Liver (tissue), 9 donors: ENCODE data around the gene LCA5L. TPM values are rescaled to one million over a fixed set of nuclear protein-coding genes. Genes with fewer than 3 reads are reported as not detected.
A peak's percentile ranks its signal among the peaks of the same experiment; 100 is the strongest.

Experiments
- DNase-seq: peaks from one replicate; pipeline ENCODE4 v3.0.0-alpha.2; 2017; ENCODE audit warnings: low spot score
- H3K27ac ChIP-seq, 2 donors: one replicate each; pipeline ENCODE4 v1.7.0; 2013; ENCODE audit warnings: inconsistent platforms in 2 of 2, low read length in 2 of 2, control low read depth in 1 of 2, low read depth in 1 of 2, mild to moderate bottlenecking in 1 of 2
- H3K27me3 ChIP-seq, 4 donors: one replicate each; pipeline versions ENCODE4 v1.6.1 to v1.7.0; 2013; ENCODE audit warnings: low read length in 3 of 4, inconsistent platforms in 1 of 4, mild to moderate bottlenecking in 1 of 4, moderate library complexity in 1 of 4; ENCODE audit not compliant: control insufficient read depth in 4 of 4, insufficient read depth in 4 of 4
- H3K36me3 ChIP-seq, 4 donors: one replicate each; pipeline versions ENCODE4 v1.6.1 to v1.7.0; 2013; ENCODE audit warnings: low read length in 3 of 4, mild to moderate bottlenecking in 3 of 4, low read depth in 1 of 4, moderate library complexity in 1 of 4; ENCODE audit not compliant: control insufficient read depth in 4 of 4, insufficient read depth in 3 of 4
- H3K4me1 ChIP-seq, 4 donors: one replicate each; pipeline versions ENCODE4 v1.6.1 to v1.7.0; 2013; ENCODE audit warnings: low read length in 3 of 4, mild to moderate bottlenecking in 3 of 4, moderate library complexity in 1 of 4; ENCODE audit not compliant: control insufficient read depth in 4 of 4, insufficient read depth in 4 of 4
- H3K4me3 ChIP-seq, 3 donors: one replicate each; pipeline versions ENCODE4 v1.6.1 to v1.7.0; 2013; ENCODE audit warnings: low read length in 3 of 3, control low read depth in 1 of 3, low read depth in 1 of 3, mild to moderate bottlenecking in 1 of 3
- H3K9ac ChIP-seq, 2 donors: one replicate each; pipeline ENCODE4 v1.7.0; 2013; ENCODE audit warnings: low read length in 2 of 2, mild to moderate bottlenecking in 2 of 2, moderate library complexity in 2 of 2, control low read depth in 1 of 2, low read depth in 1 of 2
- H3K9me3 ChIP-seq, 4 donors: one replicate each; pipeline versions ENCODE4 v1.6.1 to v1.7.0; 2013; ENCODE audit warnings: low read length in 3 of 4; ENCODE audit not compliant: control insufficient read depth in 4 of 4
- EGR1 ChIP-seq, 2 donors: IDR thresholded peaks; 2 replicates each; pipeline ENCODE4 v1.6.1; 2016 to 2018; ENCODE audit warnings: antibody characterized with exemption in 2 of 2, low read depth in 2 of 2
- FOXA1 ChIP-seq: IDR thresholded peaks from 2 replicates; pipeline ENCODE4 v1.6.1; 2016; ENCODE audit warnings: antibody characterized with exemption
- FOXA2 ChIP-seq: IDR thresholded peaks from 2 replicates; pipeline ENCODE4 v1.6.1; 2016; ENCODE audit warnings: antibody characterized with exemption
- GABPA ChIP-seq, 2 donors: IDR thresholded peaks in 1 of 2; conservative IDR thresholded peaks in 1 of 2; 2 replicates each; pipeline ENCODE4 v1.6.1; 2016; ENCODE audit warnings: antibody characterized with exemption in 2 of 2, mild to moderate bottlenecking in 1 of 2, moderate library complexity in 1 of 2
- HNF4A ChIP-seq, 2 donors: conservative IDR thresholded peaks; 2 replicates each; pipeline ENCODE4 v1.6.1; 2016; ENCODE audit warnings: antibody characterized with exemption in 2 of 2, mild to moderate bottlenecking in 2 of 2
- HNF4G ChIP-seq: IDR thresholded peaks from 2 replicates; pipeline ENCODE4 v1.6.1; 2016; ENCODE audit warnings: antibody characterized with exemption
- JUND ChIP-seq, 2 donors: IDR thresholded peaks; 2 replicates each; pipeline ENCODE4 v1.6.1; 2016; ENCODE audit warnings: antibody characterized with exemption in 2 of 2
- MAX ChIP-seq: IDR thresholded peaks from 2 replicates; pipeline ENCODE4 v1.6.1; 2016; ENCODE audit warnings: antibody characterized with exemption
- NR2F2 ChIP-seq: IDR thresholded peaks from 2 replicates; pipeline ENCODE4 v1.6.1; 2016; ENCODE audit warnings: antibody characterized with exemption
- RAD21 ChIP-seq, 2 donors: IDR thresholded peaks; 2 replicates each; pipeline ENCODE4 v1.6.1; 2016; ENCODE audit warnings: antibody characterized with exemption in 2 of 2, mild to moderate bottlenecking in 2 of 2
- REST ChIP-seq: IDR thresholded peaks from 2 replicates; pipeline ENCODE4 v1.6.1; 2016; ENCODE audit warnings: antibody characterized with exemption, mild to moderate bottlenecking
- RXRA ChIP-seq, 2 donors: IDR thresholded peaks; 2 replicates each; pipeline ENCODE4 v1.6.1; 2017 to 2018; ENCODE audit warnings: antibody characterized with exemption in 2 of 2, mild to moderate bottlenecking in 1 of 2
- SP1 ChIP-seq: IDR thresholded peaks from 2 replicates; pipeline ENCODE4 v1.6.1; 2018; ENCODE audit warnings: antibody characterized with exemption, mild to moderate bottlenecking
- TAF1 ChIP-seq: conservative IDR thresholded peaks from 2 replicates; pipeline ENCODE4 v1.6.1; 2016; ENCODE audit warnings: antibody characterized with exemption, mild to moderate bottlenecking
- YY1 ChIP-seq: IDR thresholded peaks from 2 replicates; pipeline ENCODE4 v1.6.1; 2016; ENCODE audit warnings: antibody characterized with exemption, mild to moderate bottlenecking
- ZBTB33 ChIP-seq: IDR thresholded peaks from 2 replicates; pipeline ENCODE4 v1.6.1; 2016; ENCODE audit warnings: antibody characterized with exemption
- WGBS: extraction: QIAGEN DNeasy Blood & Tissue Kit; methylation state at CpG from one replicate; pipeline ENCODE4 v1.1.7; 2013; 5-methylcytosine and 5-hydroxymethylcytosine counted together
- polyA plus RNA-seq, 2 donors: library from polyadenylated mRNA; stranded (reverse) in 1 of 2; unstranded in 1 of 2; fragments of 200-250 nt in 1 of 2; fragments of >200 nt in 1 of 2; fragmentation: Nextera tagmentation in 1 of 2; extraction: Ambion mirVana in 1 of 2; gene quantifications; one replicate each; pipeline versions ENCODE4 v1.2.1 to v1.2.3, GENCODE V29; 2013 to 2015
- total RNA-seq, 2 donors: library from RNA; depleted of rRNA; stranded (reverse); fragments of >200 nt; gene quantifications; one replicate each; pipeline ENCODE4 v1.2.3, GENCODE V29; 2014
- TF ChIP-seq, protein P1 (sequence below): fragments of 150-350 bp; IDR thresholded peaks from 2 replicates; pipeline ENCODE4 v1.5.1; 2017; ENCODE audit warnings: improper control_type of control experiment, low read depth, low read length; ENCODE audit not compliant: missing input control
- TF ChIP-seq, protein P2 (sequence below): IDR thresholded peaks from 2 replicates; pipeline ENCODE4 v1.6.1; 2016; ENCODE audit warnings: antibody characterized with exemption
- donor health status: healthy.
- donor health status: healthy.
- donor health status: healthy.
- donor health status: healthy.
- donor health status: healthy.

LCA5L gene
- total and polyA plus RNA-seq, 4 donors, result 0.19 to 1.6 (median 0.99) TPM

DNA sequence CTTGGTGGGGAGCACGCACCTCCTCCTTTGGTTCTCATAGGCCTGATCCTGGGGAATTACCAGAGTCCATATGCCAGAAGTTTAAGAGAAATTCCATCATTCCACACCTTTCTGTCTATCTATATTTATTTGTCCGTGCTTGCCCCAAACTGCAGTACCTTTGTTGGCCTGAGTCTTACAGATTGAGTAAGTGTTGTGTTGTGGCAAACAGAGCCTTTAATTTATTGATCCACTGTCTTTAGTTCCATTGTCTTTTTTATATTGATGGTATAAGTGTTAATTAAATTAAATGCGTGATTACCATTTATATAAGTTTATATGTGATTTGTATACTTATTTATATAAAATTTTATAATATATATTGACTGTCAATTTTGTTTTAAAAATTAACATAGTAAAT is 11.1 kb upstream of the LCA5L start:
- H3K27me3 ChIP-seq, result no peaks in the 10 kb centered on the region
- H3K36me3 ChIP-seq, result no peaks in the 10 kb centered on the region
- TF ChIP-seq SP1 (no peak), RAD21 (IDR thresholded peaks at IDR 0.05) (no peak)
- TF ChIP-seq, protein P1, sequence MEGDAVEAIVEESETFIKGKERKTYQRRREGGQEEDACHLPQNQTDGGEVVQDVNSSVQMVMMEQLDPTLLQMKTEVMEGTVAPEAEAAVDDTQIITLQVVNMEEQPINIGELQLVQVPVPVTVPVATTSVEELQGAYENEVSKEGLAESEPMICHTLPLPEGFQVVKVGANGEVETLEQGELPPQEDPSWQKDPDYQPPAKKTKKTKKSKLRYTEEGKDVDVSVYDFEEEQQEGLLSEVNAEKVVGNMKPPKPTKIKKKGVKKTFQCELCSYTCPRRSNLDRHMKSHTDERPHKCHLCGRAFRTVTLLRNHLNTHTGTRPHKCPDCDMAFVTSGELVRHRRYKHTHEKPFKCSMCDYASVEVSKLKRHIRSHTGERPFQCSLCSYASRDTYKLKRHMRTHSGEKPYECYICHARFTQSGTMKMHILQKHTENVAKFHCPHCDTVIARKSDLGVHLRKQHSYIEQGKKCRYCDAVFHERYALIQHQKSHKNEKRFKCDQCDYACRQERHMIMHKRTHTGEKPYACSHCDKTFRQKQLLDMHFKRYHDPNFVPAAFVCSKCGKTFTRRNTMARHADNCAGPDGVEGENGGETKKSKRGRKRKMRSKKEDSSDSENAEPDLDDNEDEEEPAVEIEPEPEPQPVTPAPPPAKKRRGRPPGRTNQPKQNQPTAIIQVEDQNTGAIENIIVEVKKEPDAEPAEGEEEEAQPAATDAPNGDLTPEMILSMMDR, result peak; percentile 38
- no peaks in the 10 kb centered on the region for H3K9me3 ChIP-seq
- WGBS, result 78% methylated on average over 3 of the region's 3 CpGs
- no peak for DNase-seq
- H3K4me1 ChIP-seq, result no peaks in the 10 kb centered on the region
- H3K9ac ChIP-seq, result no peak overlapping the region
- H3K4me3 ChIP-seq, result no peak overlapping the region
- H3K27ac ChIP-seq, result no peak overlapping the region

GRCh38 chr21:39454949-39455668 is 9.5 kb upstream of the LCA5L start:
- Histone ChIP-seq H3K9ac (no peak overlapping the region), H3K36me3 (no peaks in the 10 kb centered on the region), H3K27me3 (no peaks in the 10 kb centered on the region), H3K4me3 (no peak overlapping the region), H3K4me1 (no peaks in the 10 kb centered on the region), H3K9me3 (no peaks in the 10 kb centered on the region), H3K27ac (no peak overlapping the region)
- TF ChIP-seq, protein P1, result no peak
- no peak for TF ChIP-seq TAF1
- no peak for TF ChIP-seq FOXA1
- no peak for TF ChIP-seq HNF4G
- no peak for TF ChIP-seq REST
- TF ChIP-seq MAX, result no peak
- no peak for TF ChIP-seq RAD21 (IDR thresholded peaks at IDR 0.05)
- no peak for TF ChIP-seq JUND (IDR thresholded peaks at IDR 0.05)
- no peak for TF ChIP-seq EGR1 (IDR thresholded peaks at IDR 0.05; ENCODE audit: low read depth in 2 of 2)
- TF ChIP-seq FOXA2, result no peak
- TF ChIP-seq RXRA (IDR thresholded peaks at IDR 0.05), result no peak
- TF ChIP-seq GABPA (IDR thresholded peaks at IDR 0.05 in 1 of 2, conservative IDR thresholded peaks at IDR 0.05 in 1 of 2), result no peak
- no peak for TF ChIP-seq NR2F2
- TF ChIP-seq HNF4A (conservative IDR thresholded peaks at IDR 0.05), result no peak
- no peak for TF ChIP-seq SP1
- TF ChIP-seq YY1, result no peak
- TF ChIP-seq ZBTB33, result no peak
- TF ChIP-seq, protein P2, sequence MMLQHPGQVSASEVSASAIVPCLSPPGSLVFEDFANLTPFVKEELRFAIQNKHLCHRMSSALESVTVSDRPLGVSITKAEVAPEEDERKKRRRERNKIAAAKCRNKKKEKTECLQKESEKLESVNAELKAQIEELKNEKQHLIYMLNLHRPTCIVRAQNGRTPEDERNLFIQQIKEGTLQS, result no peak
- DNase-seq, result no peak
- 77% methylated on average over 6 of the region's 6 CpGs for WGBS
